ENCODE results near the gene SOX13. TPM values are rescaled to one million over a fixed set of nuclear protein-coding genes. Genes with fewer than 3 reads are reported as not detected.

Gene SOX13
- total RNA-seq, 1 experiment from 2014 or later = 35.6 TPM

DNA sequence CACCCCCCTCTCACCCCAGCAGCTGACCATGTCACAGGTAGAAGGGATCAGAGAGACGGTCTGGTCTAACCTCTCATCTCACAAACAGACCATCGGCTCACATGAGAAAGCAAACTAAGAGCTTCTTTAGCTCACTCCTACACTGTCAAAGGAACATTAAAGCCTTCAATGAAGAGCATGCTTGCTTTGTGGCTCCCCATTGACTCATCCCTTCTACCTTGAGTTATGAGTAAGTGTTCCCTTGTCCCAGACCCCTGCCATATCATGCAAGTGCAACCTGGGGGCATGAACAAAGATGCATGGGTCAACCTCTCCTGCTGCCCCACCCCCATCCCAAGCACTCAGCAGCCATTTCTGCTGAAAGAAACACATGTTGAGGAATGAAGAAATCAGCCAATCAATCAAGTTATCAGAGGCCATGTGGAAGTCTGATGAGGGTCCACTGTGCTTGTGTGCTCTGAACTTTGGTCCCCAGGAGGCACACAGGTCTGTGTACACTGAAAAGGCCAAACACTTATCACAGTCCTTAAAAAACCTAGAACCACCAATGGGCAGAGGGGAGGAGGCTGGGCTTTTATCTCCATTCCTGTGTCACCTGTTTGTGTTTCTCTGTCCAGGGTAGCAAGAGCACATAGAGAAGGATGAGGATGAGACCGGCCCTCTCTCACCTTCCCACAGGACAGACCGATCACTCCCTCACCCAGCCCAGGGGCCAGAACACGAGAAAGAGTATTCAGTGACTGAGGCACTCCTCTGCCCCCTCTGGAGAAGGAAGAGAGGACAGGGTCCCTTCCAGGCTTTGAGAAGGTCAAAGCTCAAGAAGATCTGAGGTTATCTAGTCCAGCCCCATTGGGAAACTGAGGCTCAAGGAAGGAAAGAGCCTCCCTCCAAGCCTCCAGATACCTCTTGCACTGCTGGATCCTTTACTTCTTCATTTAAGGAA lies 69.4 kb downstream of the SOX13 start:
- Histone ChIP-seq H3K27ac (ENCODE audit: low read depth, low read length) (no peak overlapping the region), H3K4me3 (replicated peaks in 1 of 2; ENCODE audit: low read depth in 1 of 2, low read length in 2 of 2) (no peak overlapping the region), H3K9me2 (ENCODE audit: insufficient read depth) (no peaks in the 10 kb centered on the region), H3K4me2 (ENCODE audit: low read length) (no peak overlapping the region), H3K27me3 (ENCODE audit: insufficient read depth, low read length) (no peaks in the 10 kb centered on the region), H3K9me3 (ENCODE audit: control insufficient read depth in 1 of 2, insufficient read depth in 1 of 2, low read depth in 1 of 2, low read length in 2 of 2) (no peaks in the 10 kb centered on the region), H3K4me1 (ENCODE audit: control insufficient read depth in 1 of 2, insufficient read depth in 2 of 2, low read length in 2 of 2) (no peaks in the 10 kb centered on the region), H2AFZ (ENCODE audit: low read depth, low read length, poor library complexity, severe bottlenecking) (no peak overlapping the region), H4K20me1 (ENCODE audit: insufficient read depth) (no peaks in the 10 kb centered on the region), H3K36me3 (ENCODE audit: control insufficient read depth in 1 of 2, insufficient read depth in 2 of 2, low read length in 2 of 2) (peaks cover 0 to 7% of the 10 kb centered on the region in 2 experiments; a peak in 1 of 4 replicates), H3K79me2 (ENCODE audit: insufficient read depth, low read length) (no peaks in the 10 kb centered on the region), H3K9ac (ENCODE audit: low read length) (no peak overlapping the region)
- CTCF ChIA-PET = interaction anchor here (2.5 kb wide), 1 partner anchor 14 kb away, joined by 8 read pairs; no protein-coding TSS in a partner anchor
- RAD21 ChIA-PET (ENCODE audit: low non-redundant PET in 1 of 2, low total read pairs in 2 of 2, uncharacterized antibody in 2 of 2, unreplicated experiment in 2 of 2) = no interaction called here
- no peak for TF ChIP-seq POLR2A (IDR thresholded peaks at IDR 0.05; ENCODE audit: borderline replicate concordance, extremely low read depth, insufficient read depth, insufficient read length)
- no peak for TF ChIP-seq TCF7L2 (IDR thresholded peaks at IDR 0.05; ENCODE audit: borderline replicate concordance, extremely low read depth, insufficient read depth, insufficient read length)
- TF ChIP-seq FOSL1 (IDR thresholded peaks at IDR 0.05; ENCODE audit: low read depth) = no peak
- no peak for TF ChIP-seq EGR1 (IDR thresholded peaks at IDR 0.05; ENCODE audit: low read depth)
- TF ChIP-seq ELF1 (IDR thresholded peaks at IDR 0.05; ENCODE audit: borderline replicate concordance, low read depth) = no peak
- TF ChIP-seq EZH2 (IDR thresholded peaks at IDR 0.05) = no peak
- TF ChIP-seq POLR2AphosphoS5 (IDR thresholded peaks at IDR 0.05; ENCODE audit: low read depth, low read length) = no peak
- no peak for TF ChIP-seq EZH2phosphoT487 (IDR thresholded peaks at IDR 0.05; ENCODE audit: borderline replicate concordance)
- no peak for TF ChIP-seq CBX3 (IDR thresholded peaks at IDR 0.05; ENCODE audit: low read depth)
- TF ChIP-seq JUND (IDR thresholded peaks at IDR 0.05) = no peak
- TF ChIP-seq, protein P1, sequence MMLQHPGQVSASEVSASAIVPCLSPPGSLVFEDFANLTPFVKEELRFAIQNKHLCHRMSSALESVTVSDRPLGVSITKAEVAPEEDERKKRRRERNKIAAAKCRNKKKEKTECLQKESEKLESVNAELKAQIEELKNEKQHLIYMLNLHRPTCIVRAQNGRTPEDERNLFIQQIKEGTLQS (IDR thresholded peaks at IDR 0.05) = no peak
- TF ChIP-seq RAD21 (IDR thresholded peaks at IDR 0.05; ENCODE audit: low read depth) = no peak
- TF ChIP-seq, protein P2, sequence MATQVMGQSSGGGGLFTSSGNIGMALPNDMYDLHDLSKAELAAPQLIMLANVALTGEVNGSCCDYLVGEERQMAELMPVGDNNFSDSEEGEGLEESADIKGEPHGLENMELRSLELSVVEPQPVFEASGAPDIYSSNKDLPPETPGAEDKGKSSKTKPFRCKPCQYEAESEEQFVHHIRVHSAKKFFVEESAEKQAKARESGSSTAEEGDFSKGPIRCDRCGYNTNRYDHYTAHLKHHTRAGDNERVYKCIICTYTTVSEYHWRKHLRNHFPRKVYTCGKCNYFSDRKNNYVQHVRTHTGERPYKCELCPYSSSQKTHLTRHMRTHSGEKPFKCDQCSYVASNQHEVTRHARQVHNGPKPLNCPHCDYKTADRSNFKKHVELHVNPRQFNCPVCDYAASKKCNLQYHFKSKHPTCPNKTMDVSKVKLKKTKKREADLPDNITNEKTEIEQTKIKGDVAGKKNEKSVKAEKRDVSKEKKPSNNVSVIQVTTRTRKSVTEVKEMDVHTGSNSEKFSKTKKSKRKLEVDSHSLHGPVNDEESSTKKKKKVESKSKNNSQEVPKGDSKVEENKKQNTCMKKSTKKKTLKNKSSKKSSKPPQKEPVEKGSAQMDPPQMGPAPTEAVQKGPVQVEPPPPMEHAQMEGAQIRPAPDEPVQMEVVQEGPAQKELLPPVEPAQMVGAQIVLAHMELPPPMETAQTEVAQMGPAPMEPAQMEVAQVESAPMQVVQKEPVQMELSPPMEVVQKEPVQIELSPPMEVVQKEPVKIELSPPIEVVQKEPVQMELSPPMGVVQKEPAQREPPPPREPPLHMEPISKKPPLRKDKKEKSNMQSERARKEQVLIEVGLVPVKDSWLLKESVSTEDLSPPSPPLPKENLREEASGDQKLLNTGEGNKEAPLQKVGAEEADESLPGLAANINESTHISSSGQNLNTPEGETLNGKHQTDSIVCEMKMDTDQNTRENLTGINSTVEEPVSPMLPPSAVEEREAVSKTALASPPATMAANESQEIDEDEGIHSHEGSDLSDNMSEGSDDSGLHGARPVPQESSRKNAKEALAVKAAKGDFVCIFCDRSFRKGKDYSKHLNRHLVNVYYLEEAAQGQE (IDR thresholded peaks at IDR 0.05; ENCODE audit: low read depth) = no peak
- no peak for TF ChIP-seq CEBPB (IDR thresholded peaks at IDR 0.05; ENCODE audit: low read depth)
- no peak for TF ChIP-seq YY1 (IDR thresholded peaks at IDR 0.05; ENCODE audit: extremely low read depth, insufficient replicate concordance, low read depth, low read length)
- TF ChIP-seq, protein P3, sequence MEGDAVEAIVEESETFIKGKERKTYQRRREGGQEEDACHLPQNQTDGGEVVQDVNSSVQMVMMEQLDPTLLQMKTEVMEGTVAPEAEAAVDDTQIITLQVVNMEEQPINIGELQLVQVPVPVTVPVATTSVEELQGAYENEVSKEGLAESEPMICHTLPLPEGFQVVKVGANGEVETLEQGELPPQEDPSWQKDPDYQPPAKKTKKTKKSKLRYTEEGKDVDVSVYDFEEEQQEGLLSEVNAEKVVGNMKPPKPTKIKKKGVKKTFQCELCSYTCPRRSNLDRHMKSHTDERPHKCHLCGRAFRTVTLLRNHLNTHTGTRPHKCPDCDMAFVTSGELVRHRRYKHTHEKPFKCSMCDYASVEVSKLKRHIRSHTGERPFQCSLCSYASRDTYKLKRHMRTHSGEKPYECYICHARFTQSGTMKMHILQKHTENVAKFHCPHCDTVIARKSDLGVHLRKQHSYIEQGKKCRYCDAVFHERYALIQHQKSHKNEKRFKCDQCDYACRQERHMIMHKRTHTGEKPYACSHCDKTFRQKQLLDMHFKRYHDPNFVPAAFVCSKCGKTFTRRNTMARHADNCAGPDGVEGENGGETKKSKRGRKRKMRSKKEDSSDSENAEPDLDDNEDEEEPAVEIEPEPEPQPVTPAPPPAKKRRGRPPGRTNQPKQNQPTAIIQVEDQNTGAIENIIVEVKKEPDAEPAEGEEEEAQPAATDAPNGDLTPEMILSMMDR (IDR thresholded peaks at IDR 0.05 in 2 of 3, conservative IDR thresholded peaks at IDR 0.05 in 1 of 3; ENCODE audit: borderline replicate concordance in 1 of 3, insufficient read depth in 1 of 3, low read depth in 2 of 3, low read length in 2 of 3) = no peak; a peak in 1 of 6 replicates
- TF ChIP-seq SRF (IDR thresholded peaks at IDR 0.05; ENCODE audit: low read depth) = no peak
- peak; percentile 54; the same call in 1 of the 2 replicates for ATAC-seq
- intact Hi-C loops (cut with micrococcal nuclease) = no loop called here
- POLR2A ChIA-PET = no interaction called here
- no peak for DNase-seq (ENCODE audit: low read depth, low spot score)
- BruUV-seq (replicated peaks) = no TSS peak
